HUES6 (cell line): Measurements from ENCODE around the gene CPLANE2.
"Not testable (repeated sequence)": the region's sequence is repeated elsewhere in the genome, so short reads cannot be mapped to it uniquely, and the experiment has no call there.

ENCODE experiments used
- H3K27ac ChIP-seq: 2 replicates; pipeline ENCODE4 v1.7.0; 2013; ENCODE audit warnings: low read depth, mild to moderate bottlenecking, low read length, inconsistent platforms
- H3K27me3 ChIP-seq: 2 replicates; pipeline ENCODE4 v1.6.1; 2013; ENCODE audit warnings: low read length; ENCODE audit not compliant: control insufficient read depth, insufficient read depth
- H3K36me3 ChIP-seq: 2 replicates; pipeline ENCODE4 v1.6.1; 2013; ENCODE audit warnings: low read length; ENCODE audit not compliant: control insufficient read depth, insufficient read depth
- H3K4me1 ChIP-seq: 2 replicates; pipeline ENCODE4 v1.6.1; 2013; ENCODE audit warnings: low read length; ENCODE audit not compliant: control insufficient read depth, insufficient read depth
- H3K4me3 ChIP-seq: 2 replicates; pipeline ENCODE4 v1.5.1; 2013; ENCODE audit warnings: low read depth, low read length
- H3K9ac ChIP-seq: one replicate; pipeline ENCODE4 v1.6.1; 2013; ENCODE audit warnings: mild to moderate bottlenecking, low read length
- H3K9me3 ChIP-seq: 2 replicates; pipeline ENCODE4 v1.6.1; 2013; ENCODE audit warnings: low read depth, low read length; ENCODE audit not compliant: control insufficient read depth, insufficient read depth

CPLANE2 gene

GRCh38 chr1:16226490-16227179 is 10.3 kb downstream of the CPLANE2 start:
- peaks cover 14% of the 10 kb centered on the region for H3K4me1 ChIP-seq
- no peaks in the 10 kb centered on the region for H3K36me3 ChIP-seq
- H3K27ac ChIP-seq = no peak overlapping the region
- H3K27me3 ChIP-seq = peaks cover 63% of the 10 kb centered on the region
- H3K9me3 ChIP-seq = no peaks in the 10 kb centered on the region
- peak overlapping the region; percentile 68 for H3K4me3 ChIP-seq
- no peak overlapping the region for H3K9ac ChIP-seq

DNA sequence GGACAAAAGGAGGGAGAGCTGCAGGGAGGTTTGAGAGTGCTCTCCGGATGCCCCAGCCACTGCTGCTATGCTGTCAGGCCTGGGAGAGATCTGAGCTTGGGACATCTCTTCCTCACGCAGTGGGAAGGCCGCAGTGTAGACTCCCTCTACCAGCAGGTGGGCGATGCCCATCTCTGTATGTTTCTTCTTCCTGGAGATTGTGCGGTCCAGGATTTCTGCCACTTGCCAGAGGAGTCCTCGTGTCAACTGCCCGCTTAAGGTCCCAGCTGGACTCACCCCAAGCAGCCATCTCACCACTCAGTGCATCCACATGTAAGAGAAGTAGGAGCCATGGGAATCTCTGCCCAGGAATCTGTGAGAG is 10.9 kb downstream of the CPLANE2 start:
- peak overlapping the region; percentile 68 for H3K4me3 ChIP-seq
- H3K9ac ChIP-seq = no peak overlapping the region
- H3K27me3 ChIP-seq = peaks cover 68% of the 10 kb centered on the region
- peaks cover 14% of the 10 kb centered on the region for H3K4me1 ChIP-seq
- no peak overlapping the region for H3K27ac ChIP-seq
- no peaks in the 10 kb centered on the region for H3K9me3 ChIP-seq
- H3K36me3 ChIP-seq = no peaks in the 10 kb centered on the region

DNA sequence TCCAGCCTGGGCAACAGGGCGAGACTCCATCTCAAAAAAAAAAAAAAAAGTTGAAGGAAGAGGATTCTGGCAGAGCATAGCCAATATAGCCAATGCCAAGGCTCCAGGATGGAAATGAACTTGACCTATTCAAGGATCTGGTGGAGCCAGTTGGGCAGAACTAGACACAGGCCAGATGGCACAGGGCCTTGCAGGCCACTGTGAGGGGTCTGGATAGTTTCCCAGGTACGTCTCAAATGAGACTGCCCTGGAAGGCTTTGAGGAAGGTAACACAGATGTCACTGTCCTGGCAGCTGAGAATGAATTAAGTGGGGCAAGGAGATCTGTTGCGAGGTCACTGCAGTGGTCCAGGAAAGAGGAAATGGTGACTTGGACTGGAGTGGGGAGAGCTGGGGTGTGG is 12.5 kb downstream of the CPLANE2 start:
- H3K27ac ChIP-seq = no peak overlapping the region
- H3K36me3 ChIP-seq = no peaks in the 10 kb centered on the region
- peaks cover 73% of the 10 kb centered on the region for H3K27me3 ChIP-seq
- H3K9ac ChIP-seq = no peak overlapping the region
- H3K4me3 ChIP-seq = no peak overlapping the region
- no peaks in the 10 kb centered on the region for H3K9me3 ChIP-seq
- peaks cover 14% of the 10 kb centered on the region for H3K4me1 ChIP-seq

GRCh38 chr1:16222716-16223115 is 14.3 kb downstream of the CPLANE2 start:
- H3K9ac ChIP-seq, H3K4me1 ChIP-seq, H3K36me3 ChIP-seq, H3K27ac ChIP-seq, H3K4me3 ChIP-seq, H3K9me3 ChIP-seq: not testable (repeated sequence)
- H3K27me3 ChIP-seq = peaks cover 70% of the 10 kb centered on the region

DNA sequence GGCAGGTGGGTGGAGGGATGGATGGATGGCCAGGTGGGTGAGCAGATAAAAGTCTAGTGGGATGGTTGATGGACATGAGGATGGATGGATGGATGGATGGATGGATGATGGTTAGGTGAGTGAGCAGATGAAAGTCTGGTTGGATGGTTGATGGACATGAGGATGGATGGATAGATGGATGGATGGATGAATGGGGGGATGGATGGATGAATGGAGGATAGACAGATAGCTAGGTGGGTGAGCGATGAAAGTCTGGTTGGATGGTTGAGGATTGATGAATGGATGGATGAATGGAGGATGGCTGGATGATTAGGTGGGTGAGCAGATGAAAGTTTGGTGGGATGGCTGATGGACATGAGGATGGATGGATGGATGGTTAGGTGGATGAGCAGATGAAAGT is 15.5 kb downstream of the CPLANE2 start:
- no peak overlapping the region for H3K4me3 ChIP-seq
- no peaks in the 10 kb centered on the region for H3K9me3 ChIP-seq
- no peak overlapping the region for H3K27ac ChIP-seq
- peaks cover 9% of the 10 kb centered on the region; the same call in 1 of the 2 replicates for H3K4me1 ChIP-seq
- peaks cover 67% of the 10 kb centered on the region for H3K27me3 ChIP-seq
- no peak overlapping the region for H3K9ac ChIP-seq
- H3K36me3 ChIP-seq = no peaks in the 10 kb centered on the region

DNA sequence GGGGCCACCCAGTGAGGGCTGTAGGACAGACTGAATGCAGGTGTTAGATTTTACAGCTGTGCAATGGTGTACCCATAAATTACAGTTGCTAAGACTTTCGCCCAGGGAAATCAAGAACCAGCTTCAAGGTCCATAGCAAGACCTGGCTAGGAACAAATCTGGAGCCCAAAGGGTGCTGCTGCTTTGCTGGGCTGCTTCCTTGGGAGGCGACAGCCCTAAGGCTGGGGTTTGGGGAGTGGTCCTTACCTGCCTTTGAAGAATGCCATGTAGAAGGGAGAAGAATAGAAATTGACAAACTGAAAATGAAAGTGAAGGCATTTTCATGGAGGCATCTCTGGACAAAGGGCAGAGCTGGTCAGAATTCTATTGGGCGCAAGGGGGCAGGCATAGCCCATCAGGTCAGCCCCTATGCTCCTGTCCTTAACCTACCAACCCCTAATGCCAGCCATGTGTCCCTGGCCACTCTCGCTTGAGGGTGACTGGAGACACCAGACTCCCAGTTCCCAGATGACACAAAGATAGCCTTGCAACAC is 16.9 kb downstream of the CPLANE2 start:
- H3K27ac ChIP-seq = no peak overlapping the region
- H3K27me3 ChIP-seq = peaks cover 55% of the 10 kb centered on the region
- H3K4me3 ChIP-seq = no peak overlapping the region
- H3K9ac ChIP-seq = no peak overlapping the region
- no peaks in the 10 kb centered on the region for H3K36me3 ChIP-seq
- no peaks in the 10 kb centered on the region for H3K9me3 ChIP-seq
- H3K4me1 ChIP-seq = peaks cover 12% of the 10 kb centered on the region

DNA sequence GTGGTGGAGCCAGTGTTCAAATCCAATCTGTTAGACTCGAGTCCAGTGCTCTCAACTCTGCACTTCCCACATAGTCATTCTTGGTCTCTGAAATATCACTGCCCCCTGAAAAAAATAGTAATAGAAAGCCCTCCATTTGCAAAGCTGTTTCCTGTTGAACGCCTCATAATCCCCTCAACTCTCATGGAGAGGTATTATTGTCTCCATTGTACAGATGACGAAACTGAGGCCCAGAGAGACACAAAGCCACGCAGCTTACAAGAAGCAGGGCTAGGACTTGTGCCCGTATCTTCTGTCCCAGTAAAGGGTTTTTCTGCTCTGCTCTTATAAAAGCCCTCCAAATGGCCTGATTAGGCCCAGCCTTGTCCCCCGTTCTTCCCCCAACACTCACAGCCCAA is 18.3 kb downstream of the CPLANE2 start:
- H3K4me1 ChIP-seq = peaks cover 12% of the 10 kb centered on the region
- H3K4me3 ChIP-seq = no peak overlapping the region
- H3K9me3 ChIP-seq = no peaks in the 10 kb centered on the region
- no peaks in the 10 kb centered on the region for H3K36me3 ChIP-seq
- peaks cover 43% of the 10 kb centered on the region for H3K27me3 ChIP-seq
- no peak overlapping the region for H3K9ac ChIP-seq
- no peak overlapping the region for H3K27ac ChIP-seq

- Histone ChIP-seq H3K27me3 (peaks cover 43% of the 10 kb centered on the region), H3K9ac (no peak overlapping the region), H3K4me1 (peaks cover 14% of the 10 kb centered on the region), H3K27ac (no peak overlapping the region), H3K9me3 (no peaks in the 10 kb centered on the region), H3K36me3 (no peaks in the 10 kb centered on the region), H3K4me3 (peak overlapping the region; percentile 67)
Observed at GRCh38 chr1:16218014-16218673, 18.8 kb downstream of the CPLANE2 start.

DNA sequence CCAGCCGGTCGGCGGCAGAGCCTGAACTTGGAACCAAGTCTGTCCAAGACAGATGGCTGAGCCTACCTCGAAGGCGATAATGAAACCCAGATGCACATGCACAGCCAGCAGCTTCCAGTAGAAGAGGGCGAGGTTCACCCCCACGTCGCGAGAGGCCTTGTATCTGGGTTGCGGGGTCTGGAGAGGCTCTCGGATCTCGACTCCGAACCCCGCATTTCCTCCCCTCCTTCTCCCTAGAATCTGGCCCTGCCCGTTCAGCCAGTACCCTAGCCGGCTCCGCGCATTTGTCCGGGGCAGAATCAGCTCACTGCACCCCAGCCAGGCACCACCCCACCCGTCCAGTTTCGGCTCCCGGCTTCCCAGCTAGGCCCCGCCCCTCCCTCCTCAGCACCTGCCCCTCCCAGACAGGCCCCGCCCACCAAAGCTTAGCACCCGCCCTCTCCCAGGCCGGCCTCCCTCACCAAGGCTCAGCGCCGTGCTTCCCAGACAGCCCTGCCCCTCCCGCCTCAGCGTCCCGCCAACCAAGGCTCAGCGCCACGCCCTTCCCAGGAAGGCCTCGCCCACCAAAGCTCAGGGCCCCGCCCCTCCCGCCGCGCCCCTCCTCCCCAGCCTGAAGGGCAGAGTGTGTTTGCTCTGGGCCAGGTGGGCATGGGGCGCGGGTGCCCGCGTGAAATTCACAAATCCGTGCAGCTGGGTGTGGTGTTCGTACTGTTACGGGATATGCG is 19.8 kb downstream of the CPLANE2 start:
- Histone ChIP-seq H3K27ac (no peak overlapping the region), H3K27me3 (peaks cover 43% of the 10 kb centered on the region), H3K9me3 (no peaks in the 10 kb centered on the region), H3K9ac (no peak overlapping the region), H3K36me3 (no peaks in the 10 kb centered on the region), H3K4me1 (peaks cover 23% of the 10 kb centered on the region), H3K4me3 (peak overlapping the region; percentile 68)

DNA sequence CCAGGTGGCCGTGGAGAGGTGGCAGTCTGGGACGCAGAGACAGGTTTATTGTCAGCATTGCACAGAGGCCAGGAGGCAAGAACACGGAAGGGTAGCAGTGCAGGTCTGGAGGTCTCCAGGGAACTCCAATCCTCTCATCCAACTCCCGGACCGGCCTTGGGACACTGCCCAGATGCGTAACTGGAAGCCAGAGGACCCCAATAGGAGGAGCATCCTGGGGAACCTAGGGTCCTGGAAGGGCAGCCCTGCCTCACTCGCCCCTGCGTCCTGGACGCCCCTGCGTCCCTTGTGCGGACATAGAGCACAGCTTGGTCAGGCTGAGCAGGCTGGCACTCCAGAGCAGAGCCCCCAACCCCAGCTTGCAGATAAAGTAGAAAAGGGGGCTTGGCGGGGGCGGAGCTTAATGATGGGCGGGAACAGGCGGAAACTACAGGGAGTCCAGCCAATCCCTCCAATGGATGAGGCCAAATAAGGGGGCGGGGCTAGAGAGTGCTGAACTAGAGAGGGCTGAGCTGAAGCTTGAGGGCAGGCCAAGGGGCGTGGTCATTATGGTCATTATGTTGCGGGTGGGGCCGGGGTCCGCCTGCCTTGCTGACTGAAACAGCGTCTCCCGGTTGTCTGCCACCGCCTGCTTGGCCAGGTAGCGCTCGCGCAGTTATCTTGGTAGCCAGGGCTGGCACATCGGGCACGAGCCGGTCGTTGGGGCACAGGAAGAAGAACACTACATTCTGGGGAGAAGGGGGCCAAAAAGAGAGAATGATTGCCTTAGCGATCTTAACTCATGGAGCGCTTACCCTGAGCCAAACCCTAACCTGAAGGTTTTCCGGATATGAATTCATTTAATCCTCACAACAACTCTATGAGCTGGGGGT is 20.9 kb downstream of the CPLANE2 start:
- no peaks in the 10 kb centered on the region for H3K9me3 ChIP-seq
- peaks cover 34% of the 10 kb centered on the region for H3K4me1 ChIP-seq
- no peak overlapping the region for H3K9ac ChIP-seq
- no peaks in the 10 kb centered on the region for H3K36me3 ChIP-seq
- no peak overlapping the region for H3K27ac ChIP-seq
- peak overlapping the region; percentile 68 for H3K4me3 ChIP-seq
- peaks cover 35% of the 10 kb centered on the region for H3K27me3 ChIP-seq
